Measurements from ENCODE around the gene DPP6. TPM values are rescaled to one million over a fixed set of nuclear protein-coding genes. Genes with fewer than 3 reads are reported as not detected.
"Not testable (repeated sequence)": the region's sequence is repeated elsewhere in the genome, so short reads cannot be mapped to it uniquely, and the experiment has no call there.

DPP6 gene
- polyA plus RNA-seq, 1 of the 3 experiments (the other 2 are of a cell fraction): not detected

- H3K79me2 ChIP-seq (ENCODE audit: insufficient read depth); H3K27me3 ChIP-seq (ENCODE audit: insufficient read depth); H3K36me3 ChIP-seq (replicated peaks in 1 of 2; ENCODE audit: control insufficient read depth in 1 of 2, insufficient read depth in 2 of 2, low read length in 1 of 2); H3K4me1 ChIP-seq (ENCODE audit: control insufficient read depth in 1 of 2, insufficient read depth in 2 of 2, low read depth in 1 of 2, low read length in 1 of 2); H3K9me3 ChIP-seq; H2AFZ ChIP-seq (ENCODE audit: low read depth); H3K9me2 ChIP-seq; H3K9ac ChIP-seq; H3F3A ChIP-seq (replicated peaks; ENCODE audit: insufficient read depth); H3K4me3 ChIP-seq (ENCODE audit: low read depth in 2 of 2, low read length in 1 of 2); H3K4me2 ChIP-seq; POLR2A ChIA-PET; H4K20me1 ChIP-seq (ENCODE audit: insufficient read depth); H3K27ac ChIP-seq (ENCODE audit: low read depth in 2 of 2, low read length in 1 of 2); DNase-seq; CTCF ChIA-PET: not testable (repeated sequence)
- WGBS (ENCODE audit: low lambda C conversion rate): 58% methylated on average over 6 of the region's 11 CpGs
Observed at GRCh38 chr7:154676033-154676421, 623.8 kb downstream of the DPP6 start.

DNA sequence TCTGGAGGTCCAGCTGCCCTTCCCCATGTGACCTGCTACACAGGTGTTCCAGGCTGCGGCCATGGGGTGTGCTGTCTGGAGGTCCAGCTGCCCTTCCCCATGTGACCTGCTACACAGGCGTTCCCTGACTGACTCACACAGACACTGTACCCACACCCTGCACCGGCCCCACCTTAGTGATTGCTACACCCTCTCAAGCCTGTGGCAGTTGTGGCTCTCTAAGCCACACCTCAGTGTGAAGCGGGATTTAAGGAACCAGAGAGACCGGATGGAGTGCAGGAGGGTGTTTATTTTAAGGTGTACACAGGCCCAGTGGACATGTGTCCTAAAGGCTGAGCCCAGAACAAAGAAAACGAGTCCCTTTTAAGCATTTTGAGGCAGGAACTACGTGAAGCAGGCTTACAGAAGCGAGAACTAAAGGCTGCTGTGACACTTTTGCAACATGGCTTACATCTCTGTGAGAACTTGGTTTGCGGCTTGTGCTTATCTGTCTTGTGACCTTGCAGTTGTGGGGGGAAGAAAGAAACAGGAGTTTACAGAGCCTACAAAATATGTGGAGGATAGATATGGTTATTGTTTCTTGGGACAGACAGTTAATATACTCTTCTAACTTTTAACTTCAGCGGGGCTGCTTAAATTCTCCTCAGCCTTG lies 624.4 kb downstream of the DPP6 start:
- WGBS (ENCODE audit: low lambda C conversion rate): 37% methylated on average over 8 of the region's 10 CpGs
- H3F3A ChIP-seq (replicated peaks; ENCODE audit: insufficient read depth): no peaks in the 10 kb centered on the region
- TF ChIP-seq FOXJ3 (CRISPR knock-in tag; IDR thresholded peaks at IDR 0.05): no peak
- TF ChIP-seq ELF1 (IDR thresholded peaks at IDR 0.05): no peak
- TF ChIP-seq RFX5 (IDR thresholded peaks at IDR 0.05; ENCODE audit: low read length): no peak
- TF ChIP-seq, protein P1, sequence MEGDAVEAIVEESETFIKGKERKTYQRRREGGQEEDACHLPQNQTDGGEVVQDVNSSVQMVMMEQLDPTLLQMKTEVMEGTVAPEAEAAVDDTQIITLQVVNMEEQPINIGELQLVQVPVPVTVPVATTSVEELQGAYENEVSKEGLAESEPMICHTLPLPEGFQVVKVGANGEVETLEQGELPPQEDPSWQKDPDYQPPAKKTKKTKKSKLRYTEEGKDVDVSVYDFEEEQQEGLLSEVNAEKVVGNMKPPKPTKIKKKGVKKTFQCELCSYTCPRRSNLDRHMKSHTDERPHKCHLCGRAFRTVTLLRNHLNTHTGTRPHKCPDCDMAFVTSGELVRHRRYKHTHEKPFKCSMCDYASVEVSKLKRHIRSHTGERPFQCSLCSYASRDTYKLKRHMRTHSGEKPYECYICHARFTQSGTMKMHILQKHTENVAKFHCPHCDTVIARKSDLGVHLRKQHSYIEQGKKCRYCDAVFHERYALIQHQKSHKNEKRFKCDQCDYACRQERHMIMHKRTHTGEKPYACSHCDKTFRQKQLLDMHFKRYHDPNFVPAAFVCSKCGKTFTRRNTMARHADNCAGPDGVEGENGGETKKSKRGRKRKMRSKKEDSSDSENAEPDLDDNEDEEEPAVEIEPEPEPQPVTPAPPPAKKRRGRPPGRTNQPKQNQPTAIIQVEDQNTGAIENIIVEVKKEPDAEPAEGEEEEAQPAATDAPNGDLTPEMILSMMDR (IDR thresholded peaks at IDR 0.05): no peak
- TF ChIP-seq GABPA (IDR thresholded peaks at IDR 0.05; ENCODE audit: low read depth): no peak
- no peak for TF ChIP-seq CHD2 (IDR thresholded peaks at IDR 0.05; ENCODE audit: low read length, partially characterized antibody)
- TF ChIP-seq EP300 (IDR thresholded peaks at IDR 0.05; ENCODE audit: borderline replicate concordance in 1 of 2, low read depth in 1 of 2, low read length in 1 of 2): no peak
- TF ChIP-seq YY1 (IDR thresholded peaks at IDR 0.05; ENCODE audit: low read depth): no peak
- no peak for TF ChIP-seq TEAD4 (IDR thresholded peaks at IDR 0.05; ENCODE audit: borderline replicate concordance, insufficient read depth)
- TF ChIP-seq SIN3A (IDR thresholded peaks at IDR 0.05; ENCODE audit: borderline replicate concordance, low read depth, low read length): no peak
- no peak for TF ChIP-seq SMC3 (IDR thresholded peaks at IDR 0.05; ENCODE audit: low read depth, low read length)
- no peak for TF ChIP-seq PBX3 (IDR thresholded peaks at IDR 0.05)
- no peak overlapping the region for H2AFZ ChIP-seq (ENCODE audit: low read depth)
- DNase-seq: no peak
- no peaks in the 10 kb centered on the region for H3K79me2 ChIP-seq (ENCODE audit: insufficient read depth)
- H3K4me1 ChIP-seq (ENCODE audit: control insufficient read depth in 1 of 2, insufficient read depth in 2 of 2, low read depth in 1 of 2, low read length in 1 of 2): peaks cover 0 to 6% of the 10 kb centered on the region in 2 experiments; a peak in 1 of 4 replicates
- no peak overlapping the region for H3K4me3 ChIP-seq (ENCODE audit: low read depth in 2 of 2, low read length in 1 of 2)
- H3K4me2 ChIP-seq: no peak overlapping the region
- no peaks in the 10 kb centered on the region for H3K9me2 ChIP-seq
- no peaks in the 10 kb centered on the region for H3K27me3 ChIP-seq (ENCODE audit: insufficient read depth)
- H3K9ac ChIP-seq: no peak overlapping the region
- ChIA-PET CTCF (interaction anchor here (0.9 to 2.3 kb wide), 4 partner anchors 10 to 92 kb away, joined by 3 to 4 read pairs (median 4); no protein-coding TSS in a partner anchor), POLR2A (no interaction called here)
- peaks cover 7% of the 10 kb centered on the region; the same call in 1 of the 2 replicates for H3K9me3 ChIP-seq
- no peaks in the 10 kb centered on the region for H4K20me1 ChIP-seq (ENCODE audit: insufficient read depth)
- no peaks in the 10 kb centered on the region for H3K36me3 ChIP-seq (replicated peaks in 1 of 2; ENCODE audit: control insufficient read depth in 1 of 2, insufficient read depth in 2 of 2, low read length in 1 of 2)
- no peak overlapping the region for H3K27ac ChIP-seq (ENCODE audit: low read depth in 2 of 2, low read length in 1 of 2)
